Peyer's patch (tissue), 4 donors: ENCODE data around the gene KIAA2012. TPM values are rescaled to one million over a fixed set of nuclear protein-coding genes. Genes with fewer than 3 reads are reported as not detected.

Experiments used
- DNase-seq, 3 donors: peaks; one replicate each; pipeline ENCODE4 v3.0.0-alpha.2; 2017 to 2019
- H3K27ac ChIP-seq, 4 donors: fragments of 200-600 bp; sonication (generic); one replicate each; pipeline ENCODE4 v1.5.1; 2016 to 2019
- H3K27me3 ChIP-seq, 2 donors: fragments of 200-600 bp; sonication (generic); one replicate each; pipeline ENCODE4 v1.5.1; 2019
- H3K36me3 ChIP-seq, 3 donors: fragments of 200-600 bp; sonication (generic); one replicate each; pipeline ENCODE4 v1.5.1; 2016 to 2019
- H3K4me1 ChIP-seq, 4 donors: fragments of 200-600 bp; sonication (generic); one replicate each; pipeline ENCODE4 v1.5.1; 2016 to 2019
- H3K4me3 ChIP-seq, 4 donors: fragments of 200-600 bp; sonication (generic); 1 replicate in 3 of 4; 2 replicates in 1 of 4; pipeline ENCODE4 v1.5.1; 2016 to 2019; ENCODE audit warnings: mild to moderate bottlenecking in 1 of 4
- H3K9me3 ChIP-seq, 4 donors: fragments of 200-600 bp; sonication (generic); one replicate each; pipeline ENCODE4 v1.5.1; 2016 to 2019; ENCODE audit warnings: mild to moderate bottlenecking in 1 of 4
- CTCF ChIP-seq, 6 experiments: fragments of 450-650 bp in 4 of 6; fragments of 200-600 bp in 2 of 6; sonication (generic) in 1 of 6; IDR thresholded peaks; one replicate each; pipeline ENCODE4 v1.5.1; 2017 to 2019; ENCODE audit warnings: antibody characterized with exemption in 6 of 6, mild to moderate bottlenecking in 3 of 6, moderate library complexity in 1 of 6
- POLR2A ChIP-seq, 2 donors: fragments of 450-650 bp; IDR thresholded peaks; one replicate each; pipeline ENCODE4 v1.5.1; 2017; ENCODE audit warnings: antibody characterized with exemption in 2 of 2, mild to moderate bottlenecking in 2 of 2, moderate library complexity in 2 of 2
- total RNA-seq, 4 donors: library from RNA; depleted of rRNA; stranded (reverse); fragments of >200 nt; gene quantifications; one replicate each; pipeline ENCODE4 v1.1.0, GENCODE V29; 2016

KIAA2012 gene
- total RNA-seq, 4 donors from 2014 or later = 0.27 TPM; not detected in 3

- Histone ChIP-seq H3K27me3 (no peaks in the 10 kb centered on the region), H3K9me3 (no peaks in the 10 kb centered on the region), H3K27ac (no peak overlapping the region), H3K36me3 (no peaks in the 10 kb centered on the region), H3K4me3 (no peak overlapping the region), H3K4me1 (no peaks in the 10 kb centered on the region)
- DNase-seq = peak in 1 of 3 donors; percentile 54
- no peak for TF ChIP-seq POLR2A (IDR thresholded peaks at IDR 0.05)
These were observed 36.7 kb downstream of the KIAA2012 start for GRCh38 chr2:202109737-202110184.

DNA sequence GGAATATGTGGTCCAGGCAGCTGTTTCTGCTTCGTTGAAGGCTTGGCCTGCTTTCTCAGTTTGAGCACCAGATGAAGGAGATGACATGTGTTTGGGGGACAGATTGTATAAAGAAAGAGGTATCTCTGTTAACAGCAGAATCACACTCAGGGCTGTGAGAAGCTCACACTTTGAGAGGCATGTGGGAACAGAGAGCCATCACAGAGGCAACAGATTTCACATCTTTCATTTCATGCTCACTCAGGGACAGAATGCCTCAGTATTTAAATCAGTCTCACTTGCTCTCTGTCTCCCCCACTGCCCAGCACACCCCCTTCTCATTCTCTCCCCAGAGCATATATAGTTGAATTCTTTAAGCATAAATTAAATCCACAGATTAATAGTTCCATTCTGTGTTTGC is 37.4 kb downstream of the KIAA2012 start:
- H3K9me3 ChIP-seq = no peaks in the 10 kb centered on the region
- no peaks in the 10 kb centered on the region for H3K4me1 ChIP-seq
- no peaks in the 10 kb centered on the region for H3K27me3 ChIP-seq
- TF ChIP-seq CTCF (IDR thresholded peaks at IDR 0.05) (no peak), POLR2A (IDR thresholded peaks at IDR 0.05) (no peak)
- no peak overlapping the region for H3K27ac ChIP-seq
- no peak overlapping the region for H3K4me3 ChIP-seq
- no peaks in the 10 kb centered on the region for H3K36me3 ChIP-seq
- DNase-seq = no peak

DNA sequence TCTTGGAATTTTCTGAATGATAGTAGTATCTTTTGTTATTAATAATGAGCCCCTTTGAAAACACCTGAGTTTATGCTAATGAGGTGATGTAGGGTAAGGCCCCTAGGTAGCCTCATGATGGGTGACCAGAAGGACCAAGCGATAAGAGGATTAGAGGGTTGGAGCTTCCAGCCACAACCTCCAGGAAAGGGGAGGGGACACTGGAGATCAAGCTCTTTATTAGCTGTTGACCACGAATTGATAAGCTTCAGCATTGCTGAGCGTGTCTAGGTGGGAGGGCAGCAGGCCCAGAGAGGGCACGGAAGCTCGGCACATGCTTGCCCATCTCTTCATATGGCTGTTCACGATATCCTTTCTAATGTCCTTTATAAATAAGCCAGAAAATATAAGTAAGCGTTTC is 39.0 kb downstream of the KIAA2012 start:
- Histone ChIP-seq H3K36me3 (no peaks in the 10 kb centered on the region), H3K27ac (no peak overlapping the region), H3K4me3 (no peak overlapping the region), H3K9me3 (no peaks in the 10 kb centered on the region), H3K27me3 (no peaks in the 10 kb centered on the region), H3K4me1 (no peaks in the 10 kb centered on the region)
- no peak for DNase-seq
- TF ChIP-seq POLR2A (IDR thresholded peaks at IDR 0.05) = no peak
- no peak for TF ChIP-seq CTCF (IDR thresholded peaks at IDR 0.05)

- TF ChIP-seq POLR2A (IDR thresholded peaks at IDR 0.05) = no peak
- TF ChIP-seq CTCF (IDR thresholded peaks at IDR 0.05) = no peak
- H3K36me3 ChIP-seq = no peaks in the 10 kb centered on the region
- no peak overlapping the region for H3K27ac ChIP-seq
- H3K9me3 ChIP-seq = no peaks in the 10 kb centered on the region
- no peaks in the 10 kb centered on the region for H3K4me1 ChIP-seq
- no peaks in the 10 kb centered on the region for H3K27me3 ChIP-seq
- DNase-seq = no peak
- no peak overlapping the region for H3K4me3 ChIP-seq
These were observed 40.6 kb downstream of the KIAA2012 start for GRCh38 chr2:202113571-202114142.

GRCh38 chr2:202114291-202114690 is 41.2 kb downstream of the KIAA2012 start:
- TF ChIP-seq POLR2A (IDR thresholded peaks at IDR 0.05) = no peak
- TF ChIP-seq CTCF (IDR thresholded peaks at IDR 0.05) = no peak
- no peak for DNase-seq
- no peak overlapping the region for H3K4me3 ChIP-seq
- no peaks in the 10 kb centered on the region for H3K9me3 ChIP-seq
- no peaks in the 10 kb centered on the region for H3K36me3 ChIP-seq
- no peaks in the 10 kb centered on the region for H3K27me3 ChIP-seq
- no peak overlapping the region for H3K27ac ChIP-seq
- no peaks in the 10 kb centered on the region for H3K4me1 ChIP-seq

DNA sequence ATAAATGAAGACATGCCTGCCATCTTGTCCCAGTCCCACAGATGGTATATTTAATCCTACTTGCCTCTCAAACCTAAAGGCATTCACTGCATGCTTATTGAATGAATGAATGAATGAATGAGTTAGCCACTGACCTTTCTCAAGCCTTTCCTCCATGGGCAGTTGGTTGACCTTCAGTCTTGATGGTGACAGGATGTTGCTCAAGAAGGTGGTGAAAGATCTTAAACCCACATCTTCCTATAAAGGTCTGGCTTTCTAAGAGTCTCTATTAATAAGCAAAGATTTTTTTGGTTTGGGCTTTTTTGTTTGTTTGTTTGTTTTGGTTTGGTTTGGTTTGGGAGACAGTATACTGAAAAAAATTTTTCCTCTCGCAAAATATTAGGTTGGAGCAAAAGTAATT is 41.7 kb downstream of the KIAA2012 start:
- H3K4me3 ChIP-seq = no peak overlapping the region
- H3K27me3 ChIP-seq = no peaks in the 10 kb centered on the region
- DNase-seq = no peak
- H3K36me3 ChIP-seq = no peaks in the 10 kb centered on the region
- no peak for TF ChIP-seq POLR2A (IDR thresholded peaks at IDR 0.05)
- TF ChIP-seq CTCF (IDR thresholded peaks at IDR 0.05) = no peak
- no peaks in the 10 kb centered on the region for H3K4me1 ChIP-seq
- no peak overlapping the region for H3K27ac ChIP-seq
- no peaks in the 10 kb centered on the region for H3K9me3 ChIP-seq
